Heart left ventricle (tissue), 13 donors: Measurements from ENCODE around the gene CDV3.

Experiments used
- POLR2A ChIP-seq, 2 donors: fragments of 450-650 bp; IDR thresholded peaks; one replicate each; pipeline ENCODE4 v1.6.1; 2017; ENCODE audit warnings: antibody characterized with exemption in 2 of 2, mild to moderate bottlenecking in 2 of 2, moderate library complexity in 2 of 2
- TF ChIP-seq, protein P1 (sequence below), 12 donors: fragments of 200-600 bp; sonication (generic) in 4 of 12; IDR thresholded peaks; one replicate each; pipeline versions ENCODE4 v1.5.0 to v1.8.0; 2018 to 2022; ENCODE audit warnings: antibody characterized with exemption in 12 of 12, mild to moderate bottlenecking in 5 of 12
- donor health status: ischemic (EF 13 %, LVEDD 7.1; RV severe dilation, severe dysfunction).
- donor health status: DM: no; HTN: yes; CAD: no.
- donor health status: DM: no; HTN: no; CAD: no.
- donor health status: ischemic (EF 25% LVEDD 6.9; RV normal size, moderate dysfunction).
- donor health status: ischemic (EF 25% LVEDD 5.7; RV mildly dilated, moderate dysfunction).
- donor health status: ischemic (EF 35%, LVEDD 5.7; RV mildly dilated, moderate dysfunction).
- donor health status: nonischemic (EF 11% LVEDD 7.7; RV severe dilation, severe dysfunction).
- donor health status: DM: yes; HTN: yes; CAD: no.
- donor health status: PGD.
- donor health status: ischemic (EF 29% LVEDD 5.4; RV normal size, mild dysfunction).
- donor health status: nonischemic (EF 23%, LVEDD 6.1; RV moderate dilation, normal function).

DNA sequence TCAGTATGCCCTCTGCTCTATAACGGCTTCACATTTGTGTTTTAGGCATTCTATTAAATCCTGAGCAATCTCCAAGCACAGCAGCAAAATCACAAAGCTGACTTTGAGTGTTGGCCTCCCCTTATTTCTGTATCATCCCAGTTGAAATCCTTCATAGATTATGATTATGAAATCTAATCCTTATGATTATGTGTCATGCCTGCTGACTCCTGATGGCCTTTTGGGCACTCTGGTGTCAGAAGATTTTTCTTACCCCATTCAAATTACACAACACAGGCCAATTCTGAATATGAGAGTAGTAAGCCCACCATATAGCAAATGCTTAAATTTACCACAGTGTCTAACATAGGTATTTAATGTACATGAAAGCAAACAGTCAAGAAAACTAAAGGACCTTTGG lies 34.3 kb downstream of the CDV3 start:
- TF ChIP-seq, protein P1, sequence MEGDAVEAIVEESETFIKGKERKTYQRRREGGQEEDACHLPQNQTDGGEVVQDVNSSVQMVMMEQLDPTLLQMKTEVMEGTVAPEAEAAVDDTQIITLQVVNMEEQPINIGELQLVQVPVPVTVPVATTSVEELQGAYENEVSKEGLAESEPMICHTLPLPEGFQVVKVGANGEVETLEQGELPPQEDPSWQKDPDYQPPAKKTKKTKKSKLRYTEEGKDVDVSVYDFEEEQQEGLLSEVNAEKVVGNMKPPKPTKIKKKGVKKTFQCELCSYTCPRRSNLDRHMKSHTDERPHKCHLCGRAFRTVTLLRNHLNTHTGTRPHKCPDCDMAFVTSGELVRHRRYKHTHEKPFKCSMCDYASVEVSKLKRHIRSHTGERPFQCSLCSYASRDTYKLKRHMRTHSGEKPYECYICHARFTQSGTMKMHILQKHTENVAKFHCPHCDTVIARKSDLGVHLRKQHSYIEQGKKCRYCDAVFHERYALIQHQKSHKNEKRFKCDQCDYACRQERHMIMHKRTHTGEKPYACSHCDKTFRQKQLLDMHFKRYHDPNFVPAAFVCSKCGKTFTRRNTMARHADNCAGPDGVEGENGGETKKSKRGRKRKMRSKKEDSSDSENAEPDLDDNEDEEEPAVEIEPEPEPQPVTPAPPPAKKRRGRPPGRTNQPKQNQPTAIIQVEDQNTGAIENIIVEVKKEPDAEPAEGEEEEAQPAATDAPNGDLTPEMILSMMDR (IDR thresholded peaks at IDR 0.05): no peak
- no peak for TF ChIP-seq POLR2A (IDR thresholded peaks at IDR 0.05)
